ENCODE data around the gene STUM.

STUM gene

DNA sequence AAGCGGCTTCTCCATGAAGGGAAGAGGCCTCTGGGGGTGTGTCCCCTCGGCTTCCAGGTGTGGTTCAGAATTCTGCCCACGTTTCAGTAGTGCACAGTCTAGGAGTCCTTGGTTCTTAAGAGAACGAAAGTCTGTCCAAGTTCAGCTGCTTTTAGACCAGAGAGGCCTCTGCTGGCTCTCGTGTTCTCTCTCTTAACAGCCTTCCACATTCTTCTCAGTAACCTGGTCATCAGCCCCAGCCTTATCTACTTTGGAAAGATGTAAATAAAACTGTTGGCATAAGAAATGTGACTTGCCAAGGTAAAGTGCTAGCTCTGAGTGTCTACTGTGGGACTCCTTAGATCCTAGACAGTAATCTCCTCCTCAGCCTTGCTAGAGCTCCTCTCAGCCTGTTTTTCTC is 15.3 kb upstream of the STUM start:
- no peak for DNase-seq (ENCODE audit: low read depth)

DNA sequence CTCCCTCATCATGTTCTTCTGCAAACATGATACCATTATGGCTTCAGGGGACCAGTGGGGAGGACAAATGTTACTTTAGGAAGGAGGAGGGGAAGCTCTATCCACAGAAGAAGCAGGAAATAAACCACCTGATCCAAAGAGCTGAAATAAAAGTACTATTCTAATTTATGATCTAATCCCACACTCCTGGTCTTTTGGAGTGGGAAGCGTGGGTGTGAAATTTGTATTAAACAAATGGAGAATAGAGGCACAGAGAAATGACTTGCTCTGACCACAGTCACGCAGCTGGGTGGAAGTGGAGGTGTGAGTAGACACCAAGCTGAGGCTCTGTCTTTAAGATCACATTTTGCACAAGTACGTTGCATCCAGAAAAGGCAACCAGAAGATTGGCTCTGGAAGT is 14.5 kb upstream of the STUM start:
- DNase-seq (ENCODE audit: low read depth), result no peak

DNA sequence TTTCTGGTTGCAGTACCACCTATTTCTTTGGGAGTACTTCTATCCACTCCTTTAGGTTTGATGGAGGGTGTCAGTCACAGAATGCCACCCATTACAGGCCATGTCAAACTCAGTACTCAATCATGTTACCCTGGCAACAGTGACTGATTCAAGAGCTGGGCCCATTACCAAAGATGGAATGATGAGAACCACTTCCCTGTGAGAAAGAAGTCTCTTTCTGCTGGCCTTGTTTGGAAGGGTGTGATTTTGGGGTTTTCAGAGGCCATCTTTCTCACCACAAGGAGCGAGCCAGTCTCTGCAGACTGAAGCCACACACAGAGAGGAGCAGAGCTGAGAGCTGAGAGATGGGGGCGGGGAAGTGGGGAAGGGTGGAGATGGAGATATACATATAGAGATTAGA is 13.9 kb upstream of the STUM start:
- no peak for DNase-seq (ENCODE audit: low read depth)

DNA sequence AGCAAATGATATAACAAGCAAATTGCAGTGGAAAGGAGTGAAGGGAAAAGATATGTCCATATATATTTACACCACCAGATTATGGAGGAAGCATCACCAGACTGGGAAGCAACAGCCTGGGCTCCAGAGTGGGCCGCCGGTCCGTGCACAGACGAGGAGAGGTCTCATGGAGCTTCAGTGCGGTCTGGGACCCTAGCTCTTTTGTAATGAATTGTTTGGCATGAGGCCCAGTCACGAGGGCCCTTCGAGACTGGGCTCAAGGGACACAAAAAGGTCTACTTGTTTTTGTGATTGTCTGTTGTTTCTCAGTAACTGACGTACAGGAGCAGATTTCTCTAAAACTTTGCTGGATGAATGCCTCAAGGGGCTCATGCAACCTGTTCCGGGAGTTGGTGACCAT is 12.9 kb upstream of the STUM start:
- DNase-seq (ENCODE audit: low read depth), result no peak

DNA sequence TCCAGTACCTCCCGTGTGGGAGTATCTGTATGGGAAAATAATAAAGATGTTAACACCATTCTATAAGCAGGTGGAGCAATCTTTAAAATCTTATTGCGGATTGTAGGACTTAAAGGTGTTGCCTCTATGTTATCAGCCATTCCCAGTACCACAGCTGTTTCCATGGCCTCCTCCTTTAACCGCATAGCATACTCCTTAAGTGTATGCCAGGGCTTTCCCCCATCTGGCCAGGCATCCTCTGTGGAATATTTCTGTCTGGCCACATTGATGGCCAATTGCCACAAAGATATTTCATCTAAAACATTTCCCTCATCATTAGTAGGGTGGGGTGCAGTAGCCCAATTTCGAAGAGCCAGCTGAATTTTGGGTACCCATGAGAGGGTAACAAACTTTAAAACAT is 7.3 kb upstream of the STUM start:
- no peak for DNase-seq (ENCODE audit: low read depth)

DNA sequence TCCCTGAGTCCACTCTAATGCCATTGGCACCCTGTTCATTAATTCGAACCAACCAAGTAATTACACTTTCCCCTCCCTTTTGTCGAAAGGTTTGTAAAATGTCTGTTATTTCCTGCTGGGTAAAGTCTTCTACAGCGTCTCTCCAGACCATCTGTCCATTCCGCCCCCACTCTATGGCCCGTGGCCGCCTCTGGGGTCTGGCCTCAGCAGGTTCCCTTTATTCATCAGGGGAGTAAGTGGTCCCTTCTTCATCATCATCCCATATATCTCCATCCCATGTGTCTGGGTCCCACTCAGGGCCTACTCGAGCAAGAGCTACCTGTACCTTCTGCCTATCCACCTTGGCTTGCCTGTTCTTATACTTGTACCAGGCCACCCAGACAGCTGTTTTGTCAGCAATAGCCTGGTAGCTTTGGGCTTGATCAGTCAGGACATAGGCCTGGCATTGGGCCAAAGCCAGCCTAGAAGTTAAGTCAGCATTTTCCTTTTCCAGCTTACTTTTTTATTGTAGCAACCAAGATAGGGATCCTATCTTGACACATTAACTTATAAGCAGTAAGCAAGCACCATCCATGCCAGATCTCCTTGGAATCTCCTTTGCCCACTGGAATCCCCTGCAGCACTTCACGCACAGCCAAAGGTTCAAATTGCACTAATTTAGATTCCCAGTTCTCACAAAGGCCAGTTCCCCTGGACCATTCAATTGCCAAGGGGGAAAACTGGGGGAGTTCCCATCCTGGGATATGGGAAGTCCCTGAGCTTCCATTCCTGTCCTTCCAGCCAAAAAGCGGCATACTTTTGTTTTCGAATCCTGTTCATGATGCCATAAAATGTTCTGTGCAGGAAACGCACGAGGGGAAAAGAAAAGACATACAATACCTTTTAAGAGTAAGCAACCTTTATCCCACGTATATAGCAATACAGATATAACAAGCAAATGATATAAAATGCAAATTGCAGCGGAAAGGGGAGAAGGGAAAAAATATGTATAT is 6.6 kb upstream of the STUM start:
- DNase-seq (ENCODE audit: low read depth), result peak; percentile 5

DNA sequence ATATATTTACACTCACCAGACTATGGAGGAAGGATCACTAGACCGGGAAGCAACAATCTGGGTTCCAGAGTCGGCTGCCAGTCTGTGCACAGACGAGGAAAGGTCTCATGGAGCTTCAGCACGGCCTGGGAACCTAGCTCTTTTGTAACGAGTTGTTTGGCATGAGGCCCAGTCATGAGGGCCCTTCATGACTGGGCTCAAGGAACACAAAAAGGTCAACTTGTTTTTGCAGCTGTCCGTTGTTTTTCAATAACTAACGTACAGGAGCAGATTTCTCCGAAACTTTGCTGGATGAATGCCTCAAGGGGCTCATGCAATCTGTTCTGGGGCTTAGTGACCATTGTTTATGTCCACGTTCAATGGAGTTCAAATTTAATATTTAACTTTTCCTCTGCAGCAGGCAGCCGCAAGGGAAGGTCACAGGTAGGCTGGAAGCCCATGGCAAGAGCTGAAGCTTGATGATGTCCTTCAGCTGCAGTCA is 5.9 kb upstream of the STUM start:
- DNase-seq (ENCODE audit: low read depth), result no peak

DNA sequence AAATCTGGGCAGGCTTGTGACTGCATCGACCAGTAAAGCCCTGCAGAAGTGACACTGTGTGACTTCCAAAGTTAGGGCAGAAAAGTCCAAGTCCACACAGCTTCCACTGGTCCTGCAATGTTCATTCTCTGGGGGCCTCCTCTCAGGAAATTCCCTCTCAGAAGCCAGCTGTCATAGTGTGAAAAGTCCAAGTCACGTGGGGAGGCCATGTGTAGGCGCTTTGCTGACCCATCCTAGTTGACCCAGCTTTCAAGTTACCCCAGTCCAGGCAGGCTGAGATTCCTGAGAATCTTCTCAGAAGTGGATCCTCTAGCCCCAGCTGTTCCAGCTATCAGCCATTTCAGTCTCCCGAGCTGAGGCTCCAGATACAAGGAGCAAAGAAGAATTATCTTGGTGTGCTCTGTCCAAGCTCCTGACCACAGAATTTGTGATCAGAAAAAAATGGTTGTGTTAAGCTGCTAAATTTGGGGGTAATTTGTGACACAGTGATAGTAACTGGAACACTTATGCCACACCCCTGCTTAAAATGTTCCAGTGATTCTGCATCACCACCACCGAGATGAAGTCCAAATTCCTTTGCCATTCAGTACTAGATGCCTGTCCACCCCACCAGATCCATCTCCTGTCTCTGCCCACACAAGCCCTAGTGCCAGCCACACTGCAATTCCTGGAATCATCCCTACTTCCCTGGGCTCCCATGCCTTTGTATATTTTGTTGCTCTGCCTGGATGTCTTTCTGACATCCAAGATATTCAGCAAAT is 2.5 kb upstream of the STUM start:
- no peak for DNase-seq (ENCODE audit: low read depth)

DNA sequence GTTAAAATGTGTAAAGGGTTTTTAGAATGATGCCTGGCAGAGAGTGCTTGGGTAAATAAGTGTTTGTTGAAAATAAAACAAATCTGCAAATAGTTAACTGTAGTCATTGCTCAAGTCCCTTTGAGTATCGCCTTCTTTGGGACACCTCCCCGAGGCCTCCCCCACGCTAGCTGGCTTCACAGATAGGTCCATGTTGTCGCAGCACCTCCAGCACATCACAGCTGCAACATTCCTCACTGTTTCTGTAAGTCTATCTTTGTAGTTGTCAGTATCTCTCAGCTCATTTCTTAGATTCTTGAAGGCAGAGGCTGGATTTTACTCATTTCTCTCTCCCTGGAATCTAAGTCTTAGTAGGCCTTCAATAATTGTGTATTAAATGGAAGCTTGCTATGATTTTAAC is 1.6 kb upstream of the STUM start:
- DNase-seq (ENCODE audit: low read depth), result no peak

DNA sequence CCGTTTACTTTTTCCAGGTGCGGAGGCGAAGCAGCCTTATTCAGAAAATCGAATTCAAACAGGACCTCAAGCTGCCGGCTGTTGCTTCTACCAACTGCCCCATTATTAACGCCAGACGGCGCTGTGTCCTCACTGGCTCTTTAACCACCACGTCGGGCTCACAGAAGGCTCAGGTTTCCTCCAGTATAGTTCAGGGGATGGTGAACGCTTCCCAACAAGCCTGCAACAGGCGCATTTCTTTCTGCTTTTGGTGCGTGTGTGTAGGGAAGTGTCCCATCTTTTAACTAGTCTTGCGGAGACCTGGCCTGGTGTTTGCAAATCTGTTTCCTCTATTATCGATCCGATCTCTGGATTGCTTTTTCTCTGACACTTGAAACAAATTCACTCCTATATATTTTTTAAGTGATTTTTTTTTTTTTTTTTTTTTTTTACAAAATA is 791 bp upstream of the STUM start:
- peak; percentile 81 for DNase-seq (ENCODE audit: low read depth)

DNA sequence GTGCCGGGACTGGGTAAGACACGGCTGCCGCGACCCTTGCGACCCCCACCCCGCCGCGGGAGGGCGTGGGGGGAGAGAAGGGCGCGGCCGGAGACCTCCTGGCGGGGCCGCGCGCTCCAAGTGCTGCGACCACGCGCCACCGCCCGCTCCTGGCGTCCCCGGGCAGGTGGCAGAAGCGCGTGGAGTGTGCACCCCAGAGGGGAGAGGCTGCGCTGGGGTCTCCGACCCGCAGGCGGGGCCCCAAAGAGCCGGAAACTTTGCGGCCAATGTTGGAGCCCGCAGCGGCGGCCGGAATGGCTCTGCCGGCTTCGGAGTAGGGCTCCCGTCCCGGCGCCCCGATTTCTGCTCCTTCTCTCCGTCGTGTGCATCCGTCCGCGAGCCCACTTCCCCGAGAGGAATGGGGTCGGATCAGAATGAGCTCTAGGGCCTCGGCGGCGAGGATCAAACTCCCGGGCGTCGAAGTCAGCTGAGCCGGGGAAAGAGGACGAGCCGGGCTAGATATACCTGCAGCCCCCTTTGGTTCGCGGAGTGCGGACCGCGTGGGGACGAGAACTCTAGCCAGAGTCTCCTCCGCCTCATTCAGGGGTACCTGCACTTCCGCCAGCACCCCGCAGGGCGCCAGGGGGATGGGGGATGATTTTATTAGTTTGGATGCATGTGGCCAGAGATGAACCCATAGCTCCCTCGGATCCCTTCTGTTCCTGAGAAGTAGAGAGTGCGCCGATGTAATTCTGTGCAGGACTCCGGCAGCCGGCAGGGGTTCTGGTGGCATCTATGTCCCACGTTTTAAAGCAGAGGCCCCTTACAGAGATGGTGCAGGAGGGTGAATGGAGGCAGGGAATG is 751 bp downstream of the STUM start:
- DNase-seq (ENCODE audit: low read depth), result no peak

DNA sequence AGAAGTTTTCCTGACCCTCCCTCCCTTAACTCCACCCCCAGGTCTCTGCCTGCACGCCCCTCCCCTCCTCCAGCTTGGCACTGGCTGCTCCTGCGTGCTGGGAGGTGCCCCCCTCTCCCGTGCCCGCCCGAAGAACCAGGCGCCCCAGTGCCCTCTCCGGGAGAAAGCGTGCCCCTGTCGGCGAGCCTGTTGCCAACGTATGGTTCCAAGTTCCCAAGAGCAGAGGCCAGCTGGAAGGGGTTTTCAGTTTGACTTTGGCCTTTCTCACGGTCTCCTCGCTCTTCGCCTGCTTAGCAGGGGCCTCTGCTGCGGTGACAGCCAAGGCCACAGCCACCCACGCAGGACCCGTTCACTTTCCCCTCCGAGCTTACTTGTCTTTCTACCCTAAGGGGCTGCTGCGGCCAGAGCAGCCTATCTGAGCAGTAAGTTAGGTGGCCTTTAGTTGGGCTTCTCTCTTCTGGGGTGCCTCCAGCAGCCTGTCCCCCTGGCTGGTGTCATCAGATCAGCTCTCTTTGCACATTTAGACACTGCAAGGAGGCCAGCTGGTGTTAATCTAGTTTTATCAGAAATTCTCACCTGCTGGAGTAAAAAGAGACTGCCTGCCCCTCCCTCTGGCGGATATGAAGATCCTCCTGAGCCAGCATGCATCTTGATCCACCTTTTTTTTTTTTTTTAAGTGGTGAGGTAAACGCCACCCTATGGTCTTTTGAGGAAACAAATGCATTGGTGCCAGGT is 1.5 kb downstream of the STUM start:
- no peak for DNase-seq (ENCODE audit: low read depth)

DNA sequence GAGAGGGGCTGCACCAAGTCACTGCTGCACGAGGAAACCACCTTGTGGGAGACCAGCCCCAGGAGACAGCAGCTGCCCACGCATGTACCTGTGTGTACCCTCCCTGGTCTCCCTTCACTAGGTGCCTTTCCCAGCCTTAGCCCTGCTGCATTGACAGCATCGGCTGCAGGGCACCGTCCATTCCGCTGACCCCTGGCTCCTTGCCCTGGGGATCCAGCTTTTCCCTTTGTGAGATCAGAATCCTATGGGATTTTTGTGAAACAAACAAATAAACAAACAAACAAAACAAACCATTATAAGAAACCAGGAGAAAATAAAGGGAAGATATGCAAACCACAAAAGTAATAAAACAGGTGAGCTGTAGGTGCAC is 2.1 kb downstream of the STUM start:
- no peak for DNase-seq (ENCODE audit: low read depth)

DNA sequence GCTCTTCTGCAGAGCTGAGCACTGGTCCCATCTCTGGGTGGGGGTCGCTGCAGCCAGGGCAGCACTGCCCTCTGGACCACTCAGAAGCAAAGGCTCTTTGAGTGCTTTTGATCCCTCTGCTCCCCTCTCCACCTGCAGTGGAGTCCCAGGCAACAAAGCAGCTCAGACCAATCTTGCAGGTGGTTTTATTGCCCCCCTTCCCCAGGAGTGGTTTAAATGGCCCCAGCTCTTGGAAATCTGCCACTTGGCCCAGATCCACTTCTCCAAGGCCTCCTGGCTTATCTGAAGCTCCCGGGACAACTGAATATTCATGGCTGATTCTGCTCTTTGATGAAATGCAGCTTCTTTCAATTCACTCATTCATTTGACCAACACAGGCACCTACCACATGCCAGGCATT is 2.7 kb downstream of the STUM start:
- DNase-seq (ENCODE audit: low read depth), result no peak

DNA sequence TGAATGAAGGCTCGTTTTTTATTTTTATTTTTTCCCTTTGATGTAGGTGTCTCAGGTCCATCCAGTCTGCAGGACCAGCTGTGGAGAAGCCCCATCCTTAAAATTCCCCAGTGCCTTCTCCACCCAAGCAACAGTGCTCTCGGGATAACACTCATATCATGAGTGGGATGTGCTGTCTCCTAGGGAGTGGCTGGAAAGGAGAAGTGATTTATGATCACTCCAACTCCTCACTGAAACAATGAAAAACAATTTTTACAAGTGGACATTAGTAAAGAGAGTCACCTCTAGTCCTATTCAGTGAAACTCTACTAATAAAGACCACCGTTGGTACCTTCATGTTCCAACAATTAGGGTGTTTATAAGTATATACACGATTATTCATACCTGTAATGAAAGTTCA is 3.5 kb downstream of the STUM start:
- no peak for DNase-seq (ENCODE audit: low read depth)

DNA sequence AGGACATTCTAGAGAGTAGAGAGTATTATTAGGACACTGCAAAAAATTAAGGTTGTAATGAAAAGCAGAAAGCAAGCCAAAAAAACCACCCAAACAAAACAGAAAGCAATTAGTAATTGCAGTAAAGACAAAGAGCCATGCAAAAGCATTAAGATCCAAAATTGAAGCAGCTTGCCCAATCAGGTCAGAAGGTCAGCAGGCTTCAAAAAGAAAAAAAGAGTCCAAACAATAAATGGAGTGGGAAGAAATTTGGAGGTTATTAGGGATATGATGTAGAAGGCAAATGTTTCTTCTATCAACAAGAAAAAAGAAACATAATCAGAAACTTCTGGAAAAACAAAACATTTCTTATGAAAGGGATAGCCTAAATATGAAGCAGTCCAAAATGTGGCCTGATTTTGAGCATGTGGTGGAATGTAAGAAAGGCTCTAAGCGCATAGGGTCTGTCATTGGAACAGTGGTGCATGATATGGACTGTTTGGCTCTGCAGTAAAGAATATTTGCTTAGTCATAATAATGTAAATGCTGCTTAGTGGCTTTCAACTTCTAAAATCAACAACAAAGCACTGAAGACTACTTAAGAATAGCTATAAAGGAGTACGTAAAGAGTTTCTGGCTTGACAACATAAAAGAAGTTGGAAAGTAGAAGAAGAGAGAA is 4.8 kb downstream of the STUM start:
- no peak for DNase-seq (ENCODE audit: low read depth)

DNA sequence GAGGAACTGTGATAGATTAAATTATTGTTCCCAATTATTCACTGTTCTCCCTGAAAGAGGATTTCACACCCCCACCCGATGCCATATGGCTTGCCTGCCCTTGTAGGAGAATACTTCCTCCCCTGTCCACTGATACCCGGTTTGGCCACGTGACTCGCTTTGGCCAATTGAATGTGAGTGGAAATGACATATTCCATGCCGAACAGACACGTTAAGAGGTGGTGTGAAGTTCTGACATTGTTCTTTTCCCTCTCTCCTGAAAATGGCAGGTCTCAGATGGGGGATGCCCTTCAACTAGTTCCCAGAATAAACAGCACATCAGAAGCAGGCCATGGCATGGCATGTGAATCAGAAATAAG is 5.3 kb downstream of the STUM start:
- DNase-seq (ENCODE audit: low read depth), result no peak

DNA sequence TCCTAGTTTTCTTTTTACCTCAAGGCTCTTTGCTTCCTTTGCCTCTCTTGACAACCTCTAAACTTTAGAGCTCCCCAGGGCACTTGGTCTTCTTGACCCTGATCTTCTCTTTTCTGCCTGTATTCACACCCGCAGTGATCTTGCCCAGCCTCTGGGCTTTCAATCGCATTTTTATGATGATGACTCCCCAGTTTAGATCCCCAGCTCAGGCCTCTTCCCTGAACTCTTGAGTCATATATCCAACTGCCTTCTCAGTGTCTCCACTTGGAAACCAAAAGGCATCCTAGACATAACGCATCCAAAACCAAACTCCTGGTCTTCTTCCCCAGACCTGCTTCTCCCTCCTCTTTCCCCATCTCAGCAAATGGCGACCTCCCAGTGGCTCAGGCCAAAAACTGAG is 6.5 kb downstream of the STUM start:
- no peak for DNase-seq (ENCODE audit: low read depth)

DNA sequence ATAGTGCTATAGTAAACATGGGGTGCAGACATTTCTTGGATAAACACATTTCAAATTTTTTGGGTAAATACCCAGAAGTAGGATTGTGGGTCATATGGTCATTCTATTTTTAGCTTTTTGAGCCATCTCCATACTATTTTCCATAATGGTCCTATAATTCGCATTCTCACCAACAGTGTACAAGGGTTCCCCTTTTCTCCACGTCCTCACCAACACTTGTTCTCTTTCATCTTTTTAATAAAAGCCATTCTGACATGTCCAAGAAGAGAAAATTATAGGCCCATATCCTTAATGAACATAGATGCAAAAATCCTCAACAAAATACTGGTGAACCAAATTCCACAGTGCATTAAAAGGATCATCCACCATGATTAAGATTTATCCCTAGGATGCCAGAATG is 8.9 kb downstream of the STUM start:
- no peak for DNase-seq (ENCODE audit: low read depth)

DNA sequence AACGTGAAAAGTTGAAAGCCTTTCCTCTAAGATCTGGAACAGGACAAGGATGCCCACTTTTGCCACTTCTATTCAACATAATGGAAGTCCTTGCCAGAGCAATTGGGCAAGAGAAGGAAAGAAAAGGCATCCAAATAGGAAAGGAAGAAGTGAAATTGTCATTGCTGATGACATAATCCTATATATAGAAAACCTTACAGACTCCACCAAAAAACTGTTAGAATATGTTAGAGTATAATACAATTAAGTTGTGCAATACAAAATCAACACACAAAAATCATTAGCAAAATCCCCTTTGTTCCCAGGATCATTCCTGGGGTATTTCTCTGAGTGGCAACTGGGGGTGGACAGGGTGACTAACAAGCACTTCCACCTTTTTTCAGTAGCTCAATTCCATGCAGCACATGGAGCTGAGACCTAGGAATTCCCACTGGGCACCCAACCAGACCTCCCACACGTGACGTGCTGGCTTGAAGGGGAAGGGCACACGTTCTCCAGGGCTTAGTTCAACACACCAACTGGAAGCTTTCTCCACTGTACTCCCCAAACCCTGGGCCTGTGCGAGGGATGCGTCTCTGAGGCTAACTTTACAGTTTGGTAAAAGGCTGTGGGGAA is 9.6 kb downstream of the STUM start:
- DNase-seq (ENCODE audit: low read depth), result peak; percentile 7

DNA sequence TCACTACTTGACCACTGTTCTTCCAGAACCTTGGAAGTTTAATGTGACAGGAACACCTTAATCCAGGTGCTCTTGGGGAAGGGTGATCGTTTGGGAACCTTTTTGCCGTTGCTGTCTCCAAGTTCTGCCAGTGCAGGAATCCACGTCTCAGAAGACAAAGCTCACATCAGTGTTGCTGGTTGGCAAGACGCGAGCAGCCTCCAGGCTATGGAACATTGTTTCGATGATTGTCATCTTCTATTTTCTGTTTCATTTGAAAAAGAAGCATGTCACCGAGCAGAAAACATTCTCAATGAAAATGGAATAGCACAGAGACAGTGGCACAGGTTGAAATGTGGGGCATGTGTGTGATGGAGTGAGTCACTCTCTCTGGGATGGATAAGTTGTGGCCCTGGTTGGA is 11.7 kb downstream of the STUM start:
- no peak for DNase-seq (ENCODE audit: low read depth)

All from amniotic epithelial cell (primary cell).